ES-I3 (cell line): ENCODE data around the gene IKZF2.
"Not testable (repeated sequence)": the region's sequence is repeated elsewhere in the genome, so short reads cannot be mapped to it uniquely, and the experiment has no call there.

Experiments used
- H3K36me3 ChIP-seq: 2 replicates; pipeline ENCODE4 v1.6.1; 2013; ENCODE audit warnings: mild to moderate bottlenecking, low read length, control low read depth, moderate library complexity; ENCODE audit not compliant: insufficient read depth
- H3K4me1 ChIP-seq: 2 replicates; pipeline ENCODE4 v1.6.1; 2013; ENCODE audit warnings: mild to moderate bottlenecking, control low read depth, low read length; ENCODE audit not compliant: insufficient read depth
- H3K9ac ChIP-seq: 2 replicates; pipeline ENCODE4 v1.6.1; 2013; ENCODE audit warnings: low read depth, mild to moderate bottlenecking, low read length, moderate library complexity
- H3K9me3 ChIP-seq: 2 replicates; pipeline ENCODE4 v1.6.1; 2013; ENCODE audit warnings: mild to moderate bottlenecking, low read length, moderate library complexity; ENCODE audit not compliant: control insufficient read depth, insufficient read depth

Gene IKZF2

DNA sequence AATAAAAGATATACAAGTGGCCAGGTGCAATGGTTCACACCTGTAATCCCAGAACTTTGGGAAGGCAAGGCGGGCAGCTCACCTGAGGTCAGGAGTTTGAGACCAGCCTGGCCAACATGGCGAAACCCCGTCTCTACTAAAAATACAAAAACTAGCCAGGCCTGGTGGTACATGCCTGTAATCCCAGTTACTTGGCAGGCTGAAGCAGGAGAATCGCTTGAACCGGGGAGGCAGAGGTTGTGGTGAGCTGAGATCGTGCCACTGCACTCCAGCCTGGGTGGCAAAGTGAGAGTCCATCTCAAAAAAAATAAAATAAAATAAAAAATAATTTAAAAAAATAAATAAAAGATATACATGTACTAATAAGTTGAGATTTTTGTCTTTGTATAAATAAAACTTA lies 130.5 kb downstream of the IKZF2 start:
- H3K9ac ChIP-seq, H3K36me3 ChIP-seq, H3K4me1 ChIP-seq, H3K9me3 ChIP-seq: not testable (repeated sequence)

DNA sequence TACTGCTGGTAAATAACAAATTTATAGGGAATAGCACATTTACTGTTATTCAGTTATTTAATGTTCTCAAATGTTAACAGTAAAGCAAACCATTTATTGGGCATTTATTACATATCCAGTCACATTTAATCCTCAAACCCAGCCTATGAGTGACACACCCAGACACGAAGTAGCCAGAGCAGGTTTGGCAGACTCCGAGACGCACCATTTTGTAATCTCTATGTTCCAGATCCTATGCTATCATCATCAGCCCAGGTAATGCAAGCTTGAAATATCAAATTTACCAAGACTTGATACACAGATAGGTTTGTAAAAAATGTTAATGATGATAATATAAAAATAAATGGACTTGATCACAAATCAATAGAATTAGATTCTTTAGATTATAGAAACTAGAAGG lies 131.1 kb downstream of the IKZF2 start:
- no peak overlapping the region for H3K9ac ChIP-seq
- no peaks in the 10 kb centered on the region for H3K4me1 ChIP-seq
- H3K9me3 ChIP-seq = no peaks in the 10 kb centered on the region
- H3K36me3 ChIP-seq = no peaks in the 10 kb centered on the region

DNA sequence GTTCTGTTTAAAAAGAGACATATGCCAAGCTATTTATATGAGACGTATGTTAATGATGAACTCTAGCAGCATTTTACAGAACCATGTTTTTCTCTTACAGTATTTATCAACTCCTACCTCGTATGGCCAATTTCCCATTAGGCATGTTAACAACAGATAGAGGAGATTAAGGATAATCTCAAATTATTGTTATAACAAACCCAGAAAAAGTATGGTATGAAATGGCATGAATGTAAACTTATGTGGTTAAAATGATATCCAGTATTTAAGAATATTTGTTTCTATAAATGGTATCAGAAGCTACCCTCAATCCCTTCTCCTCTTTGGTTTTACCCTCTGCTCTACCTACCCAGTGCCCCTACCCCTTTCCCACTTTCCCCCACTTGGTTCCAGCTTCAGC lies 132.0 kb downstream of the IKZF2 start:
- no peaks in the 10 kb centered on the region for H3K4me1 ChIP-seq
- no peaks in the 10 kb centered on the region for H3K9me3 ChIP-seq
- H3K36me3 ChIP-seq = no peaks in the 10 kb centered on the region
- no peak overlapping the region for H3K9ac ChIP-seq

DNA sequence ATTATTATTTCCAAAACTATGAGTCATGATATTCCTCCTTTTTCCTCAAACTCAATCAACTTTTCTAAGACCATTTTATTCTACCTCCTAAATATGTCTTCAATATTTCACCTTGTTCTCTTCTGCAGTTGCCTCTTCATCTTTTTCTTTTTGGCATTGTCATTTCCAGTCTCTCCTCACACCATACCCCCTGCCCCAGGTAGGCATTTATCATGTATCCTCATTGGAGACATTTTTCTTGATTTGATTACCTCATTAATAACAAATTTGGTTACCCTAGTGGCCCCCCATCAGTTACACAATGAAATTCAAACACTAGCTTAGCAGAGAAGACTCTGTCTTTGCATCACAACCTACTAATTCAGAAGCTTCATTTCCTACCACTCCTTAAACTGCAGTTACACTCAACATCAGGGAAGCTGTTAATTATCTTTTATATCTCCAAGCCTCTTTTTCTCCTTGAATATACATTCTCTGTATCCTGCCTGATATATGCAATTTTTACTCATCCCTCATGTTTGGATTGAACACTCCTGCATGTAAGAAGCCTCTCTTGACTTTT lies 133.0 kb downstream of the IKZF2 start:
- H3K4me1 ChIP-seq = no peaks in the 10 kb centered on the region
- H3K9ac ChIP-seq = no peak overlapping the region
- no peaks in the 10 kb centered on the region for H3K36me3 ChIP-seq
- H3K9me3 ChIP-seq = no peaks in the 10 kb centered on the region

DNA sequence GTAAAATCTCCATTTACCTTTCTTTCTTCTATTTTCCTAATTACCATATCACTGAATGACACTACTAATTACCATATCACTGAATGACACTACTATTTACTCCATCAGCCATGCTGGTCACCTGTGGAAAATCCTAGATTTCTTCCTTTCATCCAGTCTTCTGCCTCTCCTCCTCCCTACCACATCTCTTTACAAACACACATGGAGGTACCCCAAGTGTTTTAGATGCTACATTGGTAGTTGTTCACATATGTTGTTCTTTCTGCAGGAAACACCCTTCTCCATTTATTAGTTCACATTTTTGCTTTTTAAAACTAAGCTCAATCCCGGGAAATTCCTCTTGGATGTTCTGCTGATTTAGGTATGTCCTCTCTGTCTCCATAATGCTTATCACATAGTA lies 134.0 kb downstream of the IKZF2 start:
- H3K9me3 ChIP-seq = no peaks in the 10 kb centered on the region
- no peak overlapping the region for H3K9ac ChIP-seq
- H3K4me1 ChIP-seq = no peaks in the 10 kb centered on the region
- H3K36me3 ChIP-seq = no peaks in the 10 kb centered on the region

DNA sequence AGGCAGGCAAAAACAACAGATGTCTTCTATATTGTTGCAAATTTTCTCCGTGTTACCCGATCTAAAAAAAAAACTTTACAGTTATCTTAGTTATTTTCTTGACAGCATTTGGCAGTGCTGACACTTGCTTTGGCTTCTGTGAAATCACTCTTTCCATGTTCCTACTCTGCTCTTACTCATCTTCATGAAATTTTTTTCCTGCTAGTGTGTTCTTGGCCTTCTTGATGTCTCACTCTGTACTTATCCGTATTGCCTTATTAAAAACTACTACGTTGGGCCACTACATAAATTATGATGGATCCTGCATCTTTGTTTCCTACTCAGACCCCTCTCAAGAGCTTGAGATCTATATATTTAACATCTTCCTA lies 134.4 kb downstream of the IKZF2 start:
- Histone ChIP-seq H3K9me3 (no peaks in the 10 kb centered on the region), H3K36me3 (no peaks in the 10 kb centered on the region), H3K9ac (no peak overlapping the region), H3K4me1 (no peaks in the 10 kb centered on the region)

DNA sequence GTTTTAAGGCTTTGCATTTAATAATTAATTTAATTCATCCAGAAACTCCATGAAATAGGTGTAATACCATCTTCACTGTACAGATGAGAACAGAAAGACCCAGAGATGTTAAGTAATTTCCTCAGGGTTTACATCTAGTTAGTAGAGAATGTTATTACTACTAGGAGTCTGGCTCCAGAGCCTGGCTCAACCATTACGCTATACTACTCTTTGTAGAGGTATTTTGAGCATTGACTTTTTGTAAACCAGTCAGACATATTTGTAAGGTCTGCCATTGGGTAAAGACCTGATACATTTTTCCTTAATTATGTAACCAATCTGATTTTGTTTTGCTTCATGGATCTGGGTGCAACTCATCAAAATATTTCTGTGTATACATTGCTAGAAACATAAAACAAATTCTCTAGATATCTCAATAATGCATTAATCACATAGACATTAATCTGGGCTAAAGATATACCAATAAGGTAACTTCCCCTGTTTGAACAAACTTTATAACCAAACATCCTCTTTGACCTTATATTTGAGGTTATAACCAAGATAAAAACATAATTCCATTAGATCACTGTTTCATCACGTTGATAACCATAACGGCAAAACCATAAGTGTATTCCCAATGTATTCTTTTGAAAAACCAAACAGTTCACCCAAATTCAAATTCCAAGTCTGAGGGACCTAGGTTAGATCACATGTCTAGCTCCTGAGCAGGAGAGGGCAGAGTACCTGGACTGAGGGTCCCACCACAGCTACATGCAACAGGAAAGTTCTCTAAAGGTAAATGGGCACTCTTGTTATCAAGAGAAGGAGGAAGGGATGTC lies 135.0 kb downstream of the IKZF2 start:
- Histone ChIP-seq H3K36me3 (no peaks in the 10 kb centered on the region), H3K9me3 (no peaks in the 10 kb centered on the region), H3K4me1 (no peaks in the 10 kb centered on the region), H3K9ac (no peak overlapping the region)

DNA sequence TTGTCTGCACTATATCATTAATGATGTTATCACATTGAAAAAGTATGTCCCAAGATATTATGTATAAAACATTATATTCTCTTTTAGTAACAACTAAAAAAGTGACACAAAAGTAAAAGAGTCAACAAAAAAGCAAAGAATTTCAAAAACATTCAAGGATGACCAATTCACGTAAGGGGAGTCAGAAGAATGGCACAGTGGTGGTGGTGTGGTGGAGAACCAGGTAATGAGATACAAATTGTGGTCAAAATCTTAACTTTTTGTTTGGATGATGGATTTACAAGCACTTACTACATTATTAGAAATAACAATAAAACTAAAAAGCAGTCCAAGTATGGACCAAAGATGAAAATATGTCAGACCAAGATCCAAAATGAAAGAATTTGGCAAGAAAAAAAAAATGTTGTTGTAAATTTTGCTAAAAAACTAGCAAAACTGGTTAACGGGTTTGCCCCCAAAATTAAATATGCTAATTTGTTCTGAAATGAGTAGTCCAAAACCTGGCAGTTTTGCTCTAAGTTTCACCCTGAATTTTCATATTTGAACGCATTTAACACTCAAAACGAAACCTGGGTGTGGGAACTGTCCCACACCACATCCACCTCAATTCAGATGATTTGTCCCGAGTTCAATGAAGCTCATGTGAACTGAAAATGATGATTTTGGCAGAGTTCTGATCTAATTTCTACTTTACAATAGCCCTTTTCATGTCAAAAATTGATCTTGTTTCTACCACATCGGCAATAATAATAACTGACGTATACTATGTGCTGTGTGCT lies 135.8 kb downstream of the IKZF2 start:
- H3K4me1 ChIP-seq = no peaks in the 10 kb centered on the region
- no peak overlapping the region for H3K9ac ChIP-seq
- no peaks in the 10 kb centered on the region for H3K9me3 ChIP-seq
- no peaks in the 10 kb centered on the region for H3K36me3 ChIP-seq

DNA sequence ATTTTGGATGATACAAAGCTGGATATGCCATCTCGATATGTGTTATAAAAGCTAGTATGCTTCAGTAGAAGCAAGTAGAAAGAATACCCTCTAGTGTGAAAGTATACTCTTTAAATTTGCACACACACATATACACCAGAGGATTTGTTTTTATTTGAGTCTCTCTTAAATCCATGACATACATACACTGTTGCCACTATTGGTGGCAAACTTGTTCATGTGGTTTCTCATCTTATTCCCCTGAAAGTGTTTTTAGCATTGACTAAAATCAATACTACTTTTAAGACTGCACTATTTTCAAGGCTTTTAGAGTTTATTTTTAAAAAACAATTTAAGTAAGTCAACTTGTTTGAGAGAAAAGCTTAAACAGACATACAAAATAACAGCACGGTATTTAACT lies 137.4 kb downstream of the IKZF2 start:
- H3K9ac ChIP-seq = no peak overlapping the region
- no peaks in the 10 kb centered on the region for H3K36me3 ChIP-seq
- no peaks in the 10 kb centered on the region for H3K4me1 ChIP-seq
- H3K9me3 ChIP-seq = no peaks in the 10 kb centered on the region

DNA sequence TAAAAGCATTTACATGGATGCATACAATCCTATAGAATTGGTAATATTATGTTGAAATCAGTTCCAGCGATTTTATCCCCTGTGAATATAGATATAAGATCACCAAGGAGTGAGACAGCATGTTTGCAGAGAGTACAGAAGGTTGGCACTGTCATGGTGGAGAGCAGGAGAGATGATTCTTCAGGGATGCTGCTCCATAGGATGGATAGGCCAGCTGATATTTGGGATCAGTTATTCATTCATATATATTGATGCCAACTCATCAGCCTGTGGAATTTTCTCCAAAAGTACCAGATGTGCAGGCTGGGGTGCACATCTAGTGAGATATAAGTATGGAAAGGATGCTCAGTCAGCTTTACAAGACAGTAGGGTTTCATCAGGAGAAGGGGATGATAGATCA lies 139.9 kb downstream of the IKZF2 start:
- Histone ChIP-seq H3K36me3 (no peaks in the 10 kb centered on the region; the same call in 1 of the 2 replicates), H3K9me3 (no peaks in the 10 kb centered on the region), H3K4me1 (no peaks in the 10 kb centered on the region), H3K9ac (no peak overlapping the region)

DNA sequence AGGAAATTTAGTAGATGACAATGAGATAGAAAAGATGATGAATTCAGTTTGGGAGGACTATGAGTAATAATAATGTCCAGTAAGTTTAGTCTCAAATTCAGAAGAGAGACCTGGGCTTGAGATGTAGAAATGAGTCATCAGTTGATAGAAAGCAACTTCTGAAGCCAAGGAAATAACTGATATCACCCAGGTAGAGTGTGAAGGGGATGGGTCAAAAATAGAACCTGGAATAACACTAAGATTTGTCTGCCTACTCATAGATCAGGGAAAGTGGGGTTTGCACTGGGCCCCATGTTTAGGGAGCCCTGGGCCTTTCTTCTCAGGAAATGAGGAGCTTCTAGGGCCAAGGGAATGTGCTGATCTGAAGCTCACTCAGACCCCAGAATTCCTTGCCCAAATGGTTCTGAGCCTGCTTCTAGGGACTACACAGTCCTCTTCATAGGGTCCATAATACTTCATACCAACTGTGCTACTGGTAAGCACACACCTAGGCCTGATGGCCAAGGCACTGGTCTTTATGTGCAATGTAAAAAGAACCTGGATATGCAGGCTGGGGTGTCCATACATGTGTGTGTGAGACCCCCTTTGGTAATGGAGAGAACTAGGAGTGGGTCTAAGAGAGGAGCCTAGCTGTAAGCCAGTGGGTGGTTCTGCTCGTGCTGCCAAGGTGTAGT lies 141.2 kb downstream of the IKZF2 start:
- Histone ChIP-seq H3K4me1 (no peaks in the 10 kb centered on the region), H3K36me3 (no peaks in the 10 kb centered on the region; the same call in 1 of the 2 replicates), H3K9ac (no peak overlapping the region), H3K9me3 (no peaks in the 10 kb centered on the region)

DNA sequence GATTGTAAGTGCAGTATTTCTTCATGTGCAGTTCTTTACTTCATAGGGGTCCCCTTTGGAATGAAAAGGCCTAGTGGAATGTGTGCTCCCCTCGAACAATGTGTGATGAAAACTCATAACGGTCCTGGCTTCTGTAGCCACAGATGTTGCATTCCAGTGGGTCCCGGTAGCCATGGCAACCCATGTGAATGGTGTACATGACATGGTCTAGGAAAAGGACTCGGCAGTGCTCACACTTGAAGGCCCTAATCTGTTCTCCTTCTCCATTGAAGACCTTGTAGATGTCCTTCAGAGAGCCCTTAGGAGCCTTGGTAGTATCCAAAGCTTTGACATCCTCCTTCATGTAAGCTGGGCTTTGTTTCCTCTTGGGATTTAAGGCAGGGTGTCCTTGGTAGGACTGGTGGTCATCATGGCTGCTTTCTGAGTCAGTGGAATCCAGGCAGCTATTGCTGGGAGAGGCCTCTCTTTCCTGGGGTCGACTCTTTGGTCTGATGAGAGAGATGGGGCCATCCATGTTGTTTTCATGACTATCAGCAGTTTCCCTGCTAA lies 144.0 kb downstream of the IKZF2 start:
- no peaks in the 10 kb centered on the region for H3K9me3 ChIP-seq

DNA sequence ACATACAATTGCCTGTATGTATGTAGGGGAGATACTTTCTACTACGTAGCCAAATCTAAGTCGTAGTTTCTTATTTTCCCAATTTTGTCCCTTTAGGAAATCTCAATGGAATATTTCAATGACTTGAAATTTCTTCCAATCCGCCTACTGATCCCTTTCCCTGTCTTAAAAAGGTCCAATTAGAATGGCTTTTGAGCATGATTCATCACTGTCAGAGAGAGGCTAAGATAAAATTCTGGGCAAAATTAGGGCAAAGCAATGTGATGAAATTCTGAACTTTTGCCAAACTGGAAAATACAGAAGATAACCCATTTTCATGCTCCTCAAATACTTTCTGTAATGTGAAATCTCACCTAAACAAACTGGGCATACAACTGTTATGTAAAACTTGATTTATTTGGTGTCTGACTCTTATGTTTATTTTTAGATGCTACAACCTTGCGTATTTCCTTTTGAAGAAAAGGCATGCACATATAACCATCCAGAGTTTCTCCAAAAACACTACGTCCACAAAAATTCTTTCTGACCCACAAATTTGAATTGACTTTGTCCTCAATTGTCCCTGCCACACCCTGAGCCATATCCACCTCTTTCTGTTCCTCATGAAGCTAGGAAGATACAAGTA lies 147.1 kb downstream of the IKZF2 start:
- Histone ChIP-seq H3K9ac (no peak overlapping the region), H3K9me3 (no peaks in the 10 kb centered on the region), H3K4me1 (no peaks in the 10 kb centered on the region), H3K36me3 (no peaks in the 10 kb centered on the region; the same call in 1 of the 2 replicates)

More for the DNA sequence above, 144.0 kb downstream of the IKZF2 start:
- H3K36me3 ChIP-seq = no peaks in the 10 kb centered on the region; the same call in 1 of the 2 replicates
- no peak overlapping the region for H3K9ac ChIP-seq
- H3K4me1 ChIP-seq = no peaks in the 10 kb centered on the region

DNA sequence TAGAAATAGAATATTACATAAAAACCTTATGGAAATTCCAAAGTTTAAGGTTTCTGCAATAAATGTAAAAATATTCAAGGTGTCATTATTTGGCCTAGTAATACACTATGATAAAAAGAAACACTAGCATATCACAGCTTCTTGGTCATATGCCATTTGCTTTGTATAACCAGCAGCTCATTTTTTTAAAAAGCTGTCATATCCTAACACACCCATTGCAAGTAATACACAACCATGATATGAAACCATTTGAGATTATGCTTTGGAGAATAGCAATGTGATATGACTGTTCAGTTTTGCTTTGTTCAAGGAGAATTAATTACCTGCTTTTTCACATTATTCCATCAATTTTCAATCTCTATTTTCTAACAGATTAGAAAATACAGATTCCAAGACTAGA lies 149.0 kb downstream of the IKZF2 start:
- H3K9me3 ChIP-seq = no peaks in the 10 kb centered on the region
- no peaks in the 10 kb centered on the region for H3K36me3 ChIP-seq
- H3K4me1 ChIP-seq = no peaks in the 10 kb centered on the region
- no peak overlapping the region for H3K9ac ChIP-seq
